HS-5 (cell line): ENCODE results near the gene OLIG2.

Experiments
- DNase-seq: peaks from one replicate; pipeline ENCODE4 v3.0.0-alpha.2; 2012; ENCODE audit warnings: low read depth

The OLIG2 gene

GRCh38 chr21:33064623-33065390 lies 39.1 kb downstream of the OLIG2 start:
- no peak for DNase-seq

- no peak for DNase-seq
Measured at GRCh38 chr21:33067043-33067442, 41.3 kb downstream of the OLIG2 start.

- DNase-seq, result no peak
Measured at GRCh38 chr21:33067457-33067856, 41.7 kb downstream of the OLIG2 start.

GRCh38 chr21:33069243-33069642 lies 43.5 kb downstream of the OLIG2 start:
- DNase-seq, result no peak

- no peak for DNase-seq
Measured at GRCh38 chr21:33069645-33069993, 43.9 kb downstream of the OLIG2 start.

- DNase-seq, result no peak
Measured at GRCh38 chr21:33069994-33070743, 44.4 kb downstream of the OLIG2 start, which contains the start of gene OLIG1. Gene OLIG1, plus strand, starts transcription at chr21:33070141. Its CDS starts 106 bp downstream, at chr21:33070247.

GRCh38 chr21:33070744-33070997 lies 44.9 kb downstream of the OLIG2 start:
- DNase-seq, result no peak

- no peak for DNase-seq
Measured at GRCh38 chr21:33070998-33071769, 45.4 kb downstream of the OLIG2 start.

GRCh38 chr21:33071770-33072306 lies 46.1 kb downstream of the OLIG2 start:
- DNase-seq, result no peak

GRCh38 chr21:33073636-33074035 lies 47.9 kb downstream of the OLIG2 start:
- no peak for DNase-seq

- DNase-seq, result no peak
Measured at GRCh38 chr21:33075128-33075527, 49.4 kb downstream of the OLIG2 start.

- no peak for DNase-seq
Measured at GRCh38 chr21:33075596-33076195, 50.0 kb downstream of the OLIG2 start.

GRCh38 chr21:33076600-33077329 lies 51.0 kb downstream of the OLIG2 start:
- no peak for DNase-seq
